Measurements from ENCODE around the gene RFPL1.

The RFPL1 gene

DNA sequence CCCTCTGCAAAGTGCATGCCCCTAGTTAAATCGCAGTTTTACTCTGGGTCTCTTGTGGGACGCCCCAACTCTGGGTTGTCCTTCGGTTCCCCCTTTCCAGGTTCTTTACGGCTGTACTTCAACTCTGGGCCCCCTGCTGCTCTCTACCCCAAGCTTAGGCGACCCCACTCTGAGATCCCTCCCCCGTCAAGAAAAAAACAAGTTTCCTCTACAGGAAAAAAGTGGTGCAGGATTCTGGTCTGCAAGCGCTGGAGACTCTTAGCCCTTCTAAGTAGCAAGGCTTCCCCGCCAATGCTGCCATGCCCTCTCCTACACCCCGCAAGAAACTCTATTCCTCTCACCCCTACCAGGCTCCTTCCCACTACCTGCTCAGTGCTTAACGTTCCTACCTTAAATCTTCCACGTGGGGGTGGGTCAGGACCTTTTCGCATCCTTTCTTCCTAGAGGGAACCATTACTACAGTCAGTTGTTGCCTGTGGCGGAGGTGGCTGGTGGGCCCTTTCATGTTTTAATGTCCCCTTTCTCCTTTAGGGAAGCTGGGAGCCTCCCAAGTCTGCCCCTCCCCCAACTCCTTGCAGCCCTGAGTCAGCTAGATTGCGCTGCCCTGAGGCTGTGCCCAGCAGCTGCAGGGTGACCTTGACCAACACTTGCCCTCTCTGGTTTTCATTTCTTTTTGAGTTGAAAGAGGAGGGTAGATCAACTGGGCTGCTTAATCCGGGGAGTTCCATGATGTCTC is 43.0 kb downstream of the RFPL1 start:
- no peaks in the 10 kb centered on the region for H3K9me3 ChIP-seq (ENCODE audit: insufficient read depth, low read length)
- H3K4me2 ChIP-seq (ENCODE audit: low read depth, low read length, poor library complexity, severe bottlenecking), result no peak overlapping the region
- no peak overlapping the region for H2AFZ ChIP-seq (ENCODE audit: low read depth, low read length, severe bottlenecking)
- H3K79me2 ChIP-seq (ENCODE audit: insufficient read depth, low read length), result no peaks in the 10 kb centered on the region
- no peaks in the 10 kb centered on the region for H3K36me3 ChIP-seq (ENCODE audit: low read length)
- H3K27me3 ChIP-seq (ENCODE audit: low read length), result no peaks in the 10 kb centered on the region
- TF ChIP-seq, protein P1, sequence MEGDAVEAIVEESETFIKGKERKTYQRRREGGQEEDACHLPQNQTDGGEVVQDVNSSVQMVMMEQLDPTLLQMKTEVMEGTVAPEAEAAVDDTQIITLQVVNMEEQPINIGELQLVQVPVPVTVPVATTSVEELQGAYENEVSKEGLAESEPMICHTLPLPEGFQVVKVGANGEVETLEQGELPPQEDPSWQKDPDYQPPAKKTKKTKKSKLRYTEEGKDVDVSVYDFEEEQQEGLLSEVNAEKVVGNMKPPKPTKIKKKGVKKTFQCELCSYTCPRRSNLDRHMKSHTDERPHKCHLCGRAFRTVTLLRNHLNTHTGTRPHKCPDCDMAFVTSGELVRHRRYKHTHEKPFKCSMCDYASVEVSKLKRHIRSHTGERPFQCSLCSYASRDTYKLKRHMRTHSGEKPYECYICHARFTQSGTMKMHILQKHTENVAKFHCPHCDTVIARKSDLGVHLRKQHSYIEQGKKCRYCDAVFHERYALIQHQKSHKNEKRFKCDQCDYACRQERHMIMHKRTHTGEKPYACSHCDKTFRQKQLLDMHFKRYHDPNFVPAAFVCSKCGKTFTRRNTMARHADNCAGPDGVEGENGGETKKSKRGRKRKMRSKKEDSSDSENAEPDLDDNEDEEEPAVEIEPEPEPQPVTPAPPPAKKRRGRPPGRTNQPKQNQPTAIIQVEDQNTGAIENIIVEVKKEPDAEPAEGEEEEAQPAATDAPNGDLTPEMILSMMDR (IDR thresholded peaks at IDR 0.05; ENCODE audit: insufficient read depth, low read length, poor library complexity, severe bottlenecking), result no peak
- no peak for TF ChIP-seq EZH2phosphoT487 (conservative IDR thresholded peaks at IDR 0.05; ENCODE audit: low read length)
- no peaks in the 10 kb centered on the region for H3F3A ChIP-seq (ENCODE audit: insufficient read depth)
- H4K20me1 ChIP-seq (ENCODE audit: low read depth, low read length), result no peaks in the 10 kb centered on the region
- H3K4me3 ChIP-seq (ENCODE audit: insufficient read depth, low read length, poor library complexity, severe bottlenecking), result no peak overlapping the region
- H3K9me2 ChIP-seq (replicated peaks; ENCODE audit: insufficient read depth, low read length), result no peaks in the 10 kb centered on the region
- H3K9ac ChIP-seq (ENCODE audit: low read length), result no peak overlapping the region
- no peak overlapping the region for H3K27ac ChIP-seq (ENCODE audit: low read depth, low read length)

DNA sequence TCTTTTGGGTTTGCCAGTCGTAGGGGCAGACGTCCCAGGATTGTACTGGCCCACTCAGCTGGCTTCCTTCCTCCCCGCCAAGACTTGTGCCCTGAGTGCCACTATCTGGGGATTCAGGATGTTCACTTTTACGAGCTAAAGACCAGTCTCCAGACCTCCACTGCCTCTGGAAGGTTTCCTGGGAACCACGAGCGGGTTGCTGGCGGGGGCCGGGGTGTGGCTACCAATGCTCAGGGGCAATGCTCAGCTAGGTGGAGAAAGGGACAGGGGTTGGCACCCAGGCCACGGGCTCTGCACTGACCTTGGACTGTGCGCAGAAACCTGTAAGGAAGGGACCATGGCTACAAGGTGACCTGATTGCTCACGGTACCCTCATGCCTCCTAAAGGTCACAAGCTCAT is 43.9 kb downstream of the RFPL1 start:
- Histone ChIP-seq H3K9ac (ENCODE audit: low read length) (no peak overlapping the region), H2AFZ (ENCODE audit: low read depth, low read length, severe bottlenecking) (no peak overlapping the region), H3K4me2 (ENCODE audit: low read depth, low read length, poor library complexity, severe bottlenecking) (no peak overlapping the region), H3K9me3 (ENCODE audit: insufficient read depth, low read length) (no peaks in the 10 kb centered on the region), H3F3A (ENCODE audit: insufficient read depth) (no peaks in the 10 kb centered on the region), H3K36me3 (ENCODE audit: low read length) (no peaks in the 10 kb centered on the region), H3K4me3 (ENCODE audit: insufficient read depth, low read length, poor library complexity, severe bottlenecking) (no peak overlapping the region), H3K79me2 (ENCODE audit: insufficient read depth, low read length) (no peaks in the 10 kb centered on the region), H3K9me2 (replicated peaks; ENCODE audit: insufficient read depth, low read length) (no peaks in the 10 kb centered on the region), H3K27me3 (ENCODE audit: low read length) (no peaks in the 10 kb centered on the region), H3K27ac (ENCODE audit: low read depth, low read length) (no peak overlapping the region), H4K20me1 (ENCODE audit: low read depth, low read length) (no peaks in the 10 kb centered on the region)
- no peak for TF ChIP-seq EZH2phosphoT487 (conservative IDR thresholded peaks at IDR 0.05; ENCODE audit: low read length)
- TF ChIP-seq, protein P1 (IDR thresholded peaks at IDR 0.05; ENCODE audit: insufficient read depth, low read length, poor library complexity, severe bottlenecking), result no peak

DNA sequence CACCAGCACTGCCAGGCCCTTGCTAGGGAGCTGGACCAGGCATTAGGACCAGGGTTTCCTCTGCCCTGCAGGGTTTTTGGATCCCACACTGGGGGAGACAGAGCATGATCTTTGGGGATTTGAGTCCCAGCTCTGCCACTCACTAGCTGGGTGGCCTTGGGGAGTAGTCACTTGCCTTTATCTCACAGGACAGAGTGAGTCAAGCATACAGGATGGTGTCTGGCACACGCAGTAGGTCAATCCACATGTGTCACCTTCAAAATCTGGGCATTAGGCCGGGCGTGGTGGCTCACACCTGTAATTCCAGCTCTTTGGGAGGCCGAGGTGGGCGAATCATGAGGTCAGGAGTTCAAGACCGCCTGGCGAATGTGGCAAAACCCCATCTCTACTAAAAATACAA is 44.3 kb downstream of the RFPL1 start:
- no peak for TF ChIP-seq EZH2phosphoT487 (conservative IDR thresholded peaks at IDR 0.05; ENCODE audit: low read length)
- TF ChIP-seq, protein P1 (IDR thresholded peaks at IDR 0.05; ENCODE audit: insufficient read depth, low read length, poor library complexity, severe bottlenecking), result no peak
- Histone ChIP-seq H3K27ac (ENCODE audit: low read depth, low read length) (no peak overlapping the region), H3K9ac (ENCODE audit: low read length) (no peak overlapping the region), H3K36me3 (ENCODE audit: low read length) (no peaks in the 10 kb centered on the region), H3K9me2 (replicated peaks; ENCODE audit: insufficient read depth, low read length) (no peaks in the 10 kb centered on the region), H3K27me3 (ENCODE audit: low read length) (no peaks in the 10 kb centered on the region), H3K9me3 (ENCODE audit: insufficient read depth, low read length) (no peaks in the 10 kb centered on the region), H3F3A (ENCODE audit: insufficient read depth) (no peaks in the 10 kb centered on the region), H4K20me1 (ENCODE audit: low read depth, low read length) (no peaks in the 10 kb centered on the region), H3K4me2 (ENCODE audit: low read depth, low read length, poor library complexity, severe bottlenecking) (no peak overlapping the region), H3K79me2 (ENCODE audit: insufficient read depth, low read length) (no peaks in the 10 kb centered on the region), H2AFZ (ENCODE audit: low read depth, low read length, severe bottlenecking) (no peak overlapping the region), H3K4me3 (ENCODE audit: insufficient read depth, low read length, poor library complexity, severe bottlenecking) (no peak overlapping the region)
